Measurements from ENCODE around the gene S100Z.
A peak's percentile ranks its signal among the peaks of the same experiment; 100 is the strongest.
"Not testable (repeated sequence)": the region's sequence is repeated elsewhere in the genome, so short reads cannot be mapped to it uniquely, and the experiment has no call there.

The S100Z gene

GRCh38 chr5:76831110-76831452 is 18.7 kb upstream of the S100Z start:
- no peak for DNase-seq

DNA sequence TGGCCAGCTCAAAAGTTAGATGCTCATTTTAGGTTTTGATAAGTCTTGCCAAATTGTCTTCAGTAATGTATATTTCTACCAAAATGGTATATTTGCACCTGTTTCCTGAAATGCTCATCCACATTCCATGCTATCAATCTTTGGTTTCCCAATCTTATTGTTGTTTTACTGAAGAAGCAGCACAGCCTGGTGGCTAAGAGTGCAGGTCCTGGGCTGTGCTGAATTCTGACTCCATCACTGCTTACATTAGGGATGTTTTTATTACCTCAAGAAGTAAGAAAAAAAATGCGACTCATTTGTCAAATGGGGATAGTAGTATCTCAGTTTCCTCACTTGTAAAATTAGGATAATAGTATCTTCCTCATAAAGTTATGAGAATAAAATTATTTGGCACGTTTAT is 13.6 kb upstream of the S100Z start:
- DNase-seq: no peak

GRCh38 chr5:76836585-76836984 is 13.2 kb upstream of the S100Z start:
- DNase-seq: no peak

GRCh38 chr5:76838481-76839261 is 11.1 kb upstream of the S100Z start:
- DNase-seq: no peak

GRCh38 chr5:76841361-76841760 is 8.5 kb upstream of the S100Z start:
- no peak for DNase-seq

DNA sequence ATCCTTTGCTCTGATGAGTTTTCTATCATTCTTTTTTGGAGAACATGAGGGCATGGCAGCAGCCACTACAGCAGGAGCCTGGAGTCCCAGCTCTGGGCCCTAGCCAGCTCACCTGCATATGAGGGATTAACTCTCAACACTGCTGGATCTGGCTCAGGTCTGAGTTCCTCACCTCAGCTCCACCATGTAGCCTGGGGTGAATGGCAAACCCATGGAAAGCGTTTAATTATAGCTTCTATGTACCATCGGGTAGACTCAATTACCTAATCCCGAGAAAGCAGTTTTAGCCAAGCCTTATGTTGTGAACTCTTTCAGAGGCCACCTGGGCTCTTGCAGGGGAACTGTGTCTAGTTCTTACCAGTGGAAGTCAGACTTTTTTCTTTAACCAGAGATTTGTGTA is 3.9 kb upstream of the S100Z start:
- no peak for DNase-seq

- DNase-seq: no peak
These were observed 830 bp downstream of the S100Z start for GRCh38 chr5:76850543-76851145.

- no peak for DNase-seq
These were observed 2.0 kb downstream of the S100Z start for GRCh38 chr5:76851728-76852369.

- DNase-seq: no peak
These were observed 3.0 kb downstream of the S100Z start for GRCh38 chr5:76852772-76853171.

- not testable (repeated sequence) for DNase-seq
These were observed 3.9 kb downstream of the S100Z start for GRCh38 chr5:76853741-76854140.

DNA sequence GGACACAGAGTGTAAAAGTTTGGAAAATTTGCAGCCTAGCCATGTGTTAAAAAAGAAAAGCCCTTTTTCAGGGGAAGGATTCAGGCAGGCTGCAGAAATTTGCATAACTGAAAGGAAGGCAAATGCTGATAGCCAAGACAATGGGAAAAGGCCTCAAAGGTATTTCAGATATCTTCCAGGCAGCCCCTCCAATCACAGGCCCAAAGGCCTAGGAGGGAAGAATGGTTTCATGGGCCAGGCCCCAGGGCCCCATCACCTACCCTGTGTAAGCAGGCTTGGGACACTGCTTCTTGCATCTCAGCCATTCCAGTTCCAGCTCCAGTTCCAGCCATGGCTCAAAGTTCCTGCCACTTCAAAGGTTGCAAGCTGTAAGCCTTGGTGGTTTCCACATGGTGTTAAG is 4.8 kb downstream of the S100Z start:
- DNase-seq: no peak

- not testable (repeated sequence) for DNase-seq
These were observed 5.7 kb downstream of the S100Z start for GRCh38 chr5:76855501-76855900.

GRCh38 chr5:76855961-76856360 is 6.1 kb downstream of the S100Z start:
- peak; percentile 26 for DNase-seq

DNA sequence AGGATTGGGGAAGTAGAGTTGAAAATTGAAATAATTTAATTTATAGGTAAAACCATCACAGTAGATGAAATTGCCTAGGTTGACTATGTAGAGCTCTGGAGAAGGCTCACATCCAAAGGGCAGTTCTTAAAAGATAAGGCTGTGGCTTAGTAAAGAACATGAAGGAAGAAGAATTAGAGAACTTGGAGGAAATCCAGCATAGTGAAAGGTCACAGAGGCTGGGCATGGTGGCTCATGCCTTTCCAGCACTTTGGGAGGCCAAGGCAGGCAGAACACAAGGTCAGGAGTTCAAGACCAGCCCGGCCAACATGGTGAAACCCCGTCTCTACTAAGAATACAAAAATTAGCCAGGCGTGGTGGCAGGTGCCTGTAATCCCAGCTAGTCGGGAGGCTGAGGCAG is 7.0 kb downstream of the S100Z start:
- DNase-seq: not testable (repeated sequence)

DNA sequence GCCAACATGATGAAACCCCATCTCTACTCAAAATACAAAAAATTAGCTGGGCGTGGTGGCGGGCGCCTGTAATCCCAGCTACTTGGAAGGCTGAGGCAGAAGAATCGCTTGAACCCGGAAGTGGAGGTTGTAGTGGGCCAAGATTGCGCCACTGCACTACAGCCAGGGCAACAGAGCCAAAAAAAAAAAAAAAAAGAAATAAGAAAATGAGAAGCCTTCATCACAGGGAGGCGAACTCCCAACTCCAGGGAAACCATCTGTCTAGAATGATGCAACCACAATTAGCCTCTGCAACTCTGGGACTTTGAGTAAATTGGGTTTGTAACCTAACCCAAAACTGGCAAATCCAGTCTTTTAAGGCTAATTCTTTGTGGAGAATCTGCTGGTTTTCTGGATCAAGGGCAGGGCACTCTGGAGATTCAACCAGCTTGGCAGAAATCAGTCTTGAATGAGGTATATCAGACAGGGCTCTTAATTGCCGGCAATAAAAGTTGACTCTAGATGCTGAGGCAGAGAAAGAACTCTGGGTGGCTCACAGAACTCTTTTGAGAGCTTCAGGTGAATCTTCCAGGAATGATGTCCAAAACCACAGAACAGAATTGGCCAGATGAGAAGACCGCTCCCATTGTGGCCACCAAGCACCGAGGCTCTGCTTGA is 9.9 kb downstream of the S100Z start:
- DNase-seq: no peak

- DNase-seq: no peak
These were observed 11.8 kb downstream of the S100Z start for GRCh38 chr5:76861612-76862011.

DNA sequence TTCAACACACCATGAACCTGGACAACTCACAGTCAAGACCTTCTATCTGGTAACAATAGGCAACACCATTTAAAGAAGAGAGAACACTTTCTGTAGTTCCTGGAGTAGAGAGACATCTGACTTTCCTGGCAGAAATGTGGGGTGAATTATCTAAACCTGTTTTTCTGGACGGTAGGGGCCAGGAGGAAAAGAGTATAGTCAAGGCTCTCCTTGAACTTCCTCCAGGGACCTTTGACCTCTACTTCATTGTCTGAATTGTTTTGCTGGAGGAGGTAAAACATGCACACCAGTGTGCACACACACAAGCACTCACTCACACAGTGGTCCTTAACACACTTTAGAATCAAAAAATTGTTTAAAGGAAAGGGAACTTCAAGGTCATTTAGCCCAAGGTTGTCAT is 13.2 kb downstream of the S100Z start:
- DNase-seq: no peak

GRCh38 chr5:76866503-76866902 is 16.7 kb downstream of the S100Z start:
- DNase-seq: no peak

- no peak for DNase-seq
These were observed 17.2 kb downstream of the S100Z start for GRCh38 chr5:76867038-76867437.

DNA sequence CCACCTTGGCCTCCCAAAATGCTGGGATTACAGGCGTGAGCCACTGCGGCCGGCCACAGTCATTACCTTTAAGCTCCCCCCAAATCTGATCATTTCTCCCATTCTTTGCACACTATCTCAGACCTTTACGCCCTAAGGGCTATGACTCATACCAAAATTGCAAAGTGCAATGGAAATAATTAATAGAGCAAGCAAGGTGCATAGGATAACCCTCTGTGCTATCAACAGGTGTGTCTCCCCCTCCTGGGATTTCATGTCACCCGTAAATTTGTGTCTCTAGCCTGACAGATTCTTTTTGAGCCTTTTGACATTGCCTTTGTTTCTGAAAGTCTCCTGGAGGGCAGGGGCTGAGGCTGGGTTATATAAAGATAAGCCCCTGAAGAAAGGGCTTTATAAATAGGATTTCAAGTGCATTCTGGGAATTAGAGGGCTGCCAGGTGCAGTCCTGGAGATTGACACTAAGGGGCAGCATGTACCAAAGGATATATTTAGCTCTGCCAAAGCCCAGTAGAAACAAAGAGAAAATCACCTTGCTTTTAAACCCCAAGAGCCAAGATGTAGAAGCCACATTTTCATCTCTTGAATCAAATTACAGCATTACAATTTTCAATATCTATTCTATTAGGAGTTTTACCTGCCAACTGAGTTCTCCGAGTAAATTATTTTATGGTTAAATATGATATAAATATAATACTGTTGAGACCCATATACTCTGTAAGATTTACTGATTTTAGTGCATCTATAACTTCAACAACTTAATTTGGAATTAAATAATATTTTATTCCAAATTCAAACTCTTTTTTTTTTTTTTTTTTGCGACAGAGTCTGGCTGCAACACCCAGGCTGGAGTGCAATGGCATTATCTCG is 18.2 kb downstream of the S100Z start:
- peak; percentile 38 for DNase-seq

- no peak for DNase-seq
These were observed 20.2 kb downstream of the S100Z start for GRCh38 chr5:76870046-76870445.

DNA sequence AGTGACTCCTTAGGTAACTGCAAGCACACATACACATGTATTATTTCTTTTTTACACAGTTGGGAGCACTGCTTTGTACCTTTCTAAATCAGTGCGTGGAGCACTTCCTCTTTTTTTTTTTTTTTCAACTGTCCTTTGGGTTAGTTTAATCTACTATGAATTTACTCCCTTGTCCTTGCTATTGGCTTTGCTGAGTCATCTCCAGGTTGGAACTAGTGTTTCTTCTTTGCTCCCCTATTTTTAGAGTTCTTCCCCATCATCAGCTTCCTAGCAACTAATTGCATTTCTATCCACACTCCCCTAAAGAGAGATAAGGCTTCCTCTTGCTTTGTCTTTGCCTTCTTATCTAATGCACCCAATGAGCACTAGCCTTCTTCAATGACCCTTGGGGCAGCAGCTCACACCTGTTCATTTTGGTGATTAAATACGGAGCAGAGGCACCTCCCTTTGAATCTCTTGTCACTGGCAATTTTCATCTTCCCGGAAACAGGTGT is 24.3 kb downstream of the S100Z start:
- no peak for DNase-seq
